H9 (cell line): ENCODE measurements around the gene SCLY. TPM values are rescaled to one million over a fixed set of nuclear protein-coding genes. Genes with fewer than 3 reads are reported as not detected.

Experiments used
- DNase-seq: peaks from one replicate; pipeline ENCODE4 v3.0.0-alpha.2; 2017
- H2AFZ ChIP-seq: one replicate; pipeline ENCODE4 v1.6.1; 2013; ENCODE audit warnings: mild to moderate bottlenecking, low read length, control low read depth, moderate library complexity
- H2AK5ac ChIP-seq: 2 replicates; pipeline ENCODE4 v1.6.1; 2013; ENCODE audit warnings: low read length, control low read depth, mixed read lengths; ENCODE audit not compliant: insufficient read length
- H2BK120ac ChIP-seq: one replicate; pipeline ENCODE4 v1.6.1; 2013; ENCODE audit warnings: low read depth, mild to moderate bottlenecking, low read length, control low read depth, inconsistent platforms; ENCODE audit not compliant: poor library complexity, severe bottlenecking
- H2BK12ac ChIP-seq: 2 replicates; pipeline ENCODE4 v1.6.1; 2013; ENCODE audit warnings: low read length, control low read depth, mixed read lengths, low read depth; ENCODE audit not compliant: insufficient read length
- H2BK15ac ChIP-seq: 2 replicates; pipeline ENCODE4 v1.6.1; 2013; ENCODE audit warnings: low read depth, low read length, control low read depth
- H2BK20ac ChIP-seq: one replicate; pipeline ENCODE4 v1.6.1; 2013; ENCODE audit warnings: low read depth, mild to moderate bottlenecking, low read length, control low read depth, inconsistent platforms; ENCODE audit not compliant: poor library complexity, severe bottlenecking
- H2BK5ac ChIP-seq: 2 replicates; pipeline ENCODE4 v1.6.1; 2013; ENCODE audit warnings: low read length, control low read depth, mixed read lengths; ENCODE audit not compliant: insufficient read length
- H3K14ac ChIP-seq: 2 replicates; pipeline ENCODE4 v1.6.1; 2013; ENCODE audit warnings: low read length, control low read depth; ENCODE audit not compliant: insufficient read depth
- H3K18ac ChIP-seq: 2 replicates; pipeline ENCODE4 v1.6.1; 2013; ENCODE audit warnings: low read depth, mild to moderate bottlenecking, mixed read lengths, low read length, control low read depth; ENCODE audit not compliant: insufficient read length
- H3K23ac ChIP-seq: 2 replicates; pipeline ENCODE4 v1.6.1; 2013; ENCODE audit warnings: low read length, control low read depth, mixed read lengths, low read depth; ENCODE audit not compliant: insufficient read length
- H3K23me2 ChIP-seq: 2 replicates; pipeline ENCODE4 v1.6.1; 2013; ENCODE audit warnings: low read depth, mild to moderate bottlenecking, mixed read lengths, low read length, control low read depth; ENCODE audit not compliant: insufficient read length, poor library complexity, severe bottlenecking
- H3K27ac ChIP-seq: 2 replicates; pipeline ENCODE4 v1.5.1; 2013; ENCODE audit warnings: low read length, control low read depth, mixed read lengths, low read depth; ENCODE audit not compliant: insufficient read length
- H3K27me3 ChIP-seq: 2 replicates; pipeline ENCODE4 v1.6.1; 2013; ENCODE audit warnings: low read length, control low read depth, inconsistent platforms; ENCODE audit not compliant: insufficient read depth
- H3K4ac ChIP-seq: 2 replicates; pipeline ENCODE4 v1.6.1; 2013; ENCODE audit warnings: low read depth, mild to moderate bottlenecking, control low read depth, inconsistent platforms, low read length, moderate library complexity
- H3K4me1 ChIP-seq: 2 replicates; pipeline ENCODE4 v1.6.1; 2013; ENCODE audit warnings: low read length, control low read depth, inconsistent platforms; ENCODE audit not compliant: insufficient read depth
- H3K4me2 ChIP-seq: 2 replicates; pipeline ENCODE4 v1.6.1; 2013; ENCODE audit warnings: low read length, control low read depth, mixed read lengths; ENCODE audit not compliant: insufficient read length, insufficient read depth
- H3K56ac ChIP-seq: 2 replicates; pipeline ENCODE4 v1.6.1; 2013; ENCODE audit warnings: low read depth, mild to moderate bottlenecking, mixed read lengths, low read length, control low read depth; ENCODE audit not compliant: insufficient read length
- H3K79me1 ChIP-seq: 2 replicates; pipeline ENCODE4 v1.6.1; 2013; ENCODE audit warnings: low read depth, mild to moderate bottlenecking, moderate library complexity, low read length, control low read depth, inconsistent platforms; ENCODE audit not compliant: insufficient read depth, poor library complexity, severe bottlenecking
- H3K79me2 ChIP-seq: 2 replicates; pipeline ENCODE4 v1.6.1; 2013; ENCODE audit warnings: low read length, control low read depth, inconsistent platforms; ENCODE audit not compliant: insufficient read depth
- H3K9ac ChIP-seq: 2 replicates; pipeline ENCODE4 v1.6.1; 2013; ENCODE audit warnings: low read length, control low read depth, mixed read lengths; ENCODE audit not compliant: insufficient read length; ENCODE audit errors: extremely low read depth
- H3K9me3 ChIP-seq: one replicate; pipeline ENCODE4 v1.6.1; 2013; ENCODE audit warnings: low read depth, low read length, inconsistent platforms; ENCODE audit not compliant: control insufficient read depth
- H3T11ph ChIP-seq: one replicate; pipeline ENCODE4 v1.6.1; 2013; ENCODE audit warnings: mild to moderate bottlenecking, low read length, control low read depth, inconsistent platforms
- H4K20me1 ChIP-seq: one replicate; pipeline ENCODE4 v1.6.1; 2013; ENCODE audit not compliant: control insufficient read depth, insufficient read length, insufficient read depth
- H4K5ac ChIP-seq: 2 replicates; pipeline ENCODE4 v1.6.1; 2013; ENCODE audit warnings: low read depth, mild to moderate bottlenecking, mixed read lengths, low read length, control low read depth; ENCODE audit not compliant: insufficient read length
- H4K8ac ChIP-seq: replicated peaks from 2 replicates; pipeline ENCODE4 v1.6.1; 2013; ENCODE audit warnings: low read length, control low read depth, mixed read lengths, low read depth; ENCODE audit not compliant: insufficient read length
- H4K91ac ChIP-seq: 2 replicates; pipeline ENCODE4 v1.6.1; 2013; ENCODE audit warnings: low read depth, mild to moderate bottlenecking, moderate library complexity, mixed read lengths, low read length, control low read depth; ENCODE audit not compliant: insufficient read length
- H3K27ac Mint-ChIP-seq, 3 experiments: 2 replicates in 2 of 3; 3 replicates in 1 of 3; pipeline ENCODE4 v1.8.0; 2020 to 2021; ENCODE audit warnings: mixed read lengths in 3 of 3, mild to moderate bottlenecking in 1 of 3, moderate library complexity in 1 of 3
- H3K27me3 Mint-ChIP-seq: 2 replicates; pipeline ENCODE4 v1.8.0; 2021; ENCODE audit warnings: low read depth, mild to moderate bottlenecking, moderate library complexity, mixed read lengths
- H3K36me3 Mint-ChIP-seq, 3 experiments: 2 replicates in 2 of 3; 3 replicates in 1 of 3; pipeline ENCODE4 v1.8.0; 2020 to 2021; ENCODE audit warnings: low read depth in 3 of 3, mixed read lengths in 3 of 3; ENCODE audit not compliant: insufficient read depth in 1 of 3
- H3K4me1 Mint-ChIP-seq, 2 experiments: 2 replicates each; pipeline ENCODE4 v1.8.0; 2020; ENCODE audit warnings: mixed read lengths in 2 of 2
- H3K4me3 Mint-ChIP-seq, 2 experiments: 2 replicates in 1 of 2; 3 replicates in 1 of 2; pipeline ENCODE4 v1.8.0; 2020 to 2021; ENCODE audit warnings: mild to moderate bottlenecking in 2 of 2, mixed read lengths in 2 of 2, moderate library complexity in 1 of 2
- H3K9me3 Mint-ChIP-seq, 2 experiments: 2 replicates in 1 of 2; 3 replicates in 1 of 2; pipeline ENCODE4 v1.8.0; 2020; ENCODE audit warnings: mild to moderate bottlenecking in 2 of 2, mixed read lengths in 2 of 2, moderate library complexity in 1 of 2
- WGBS: extraction: QIAGEN DNeasy Blood & Tissue Kit; methylation state at CpG from one replicate; pipeline ENCODE4 v1.1.7; 2013; ENCODE audit warnings: missing lambda C conversion rate, low lambda C conversion rate, mixed read lengths; ENCODE audit not compliant: insufficient read length; ENCODE audit errors: extremely low coverage; 5-methylcytosine and 5-hydroxymethylcytosine counted together
- total RNA-seq: library from RNA; stranded (reverse); gene quantifications from 2 replicates; pipeline ENCODE4 v1.2.1, GENCODE V29; 2021
- TF ChIP-seq, protein P1 (sequence below): fragments of 200-600 bp; sonication (generic); conservative IDR thresholded peaks from 3 replicates; pipeline ENCODE4 v1.8.0; 2021; ENCODE audit warnings: antibody characterized with exemption, mild to moderate bottlenecking

SCLY gene
- total RNA-seq, 1 experiment from 2014 or later: 55.3 TPM

DNA sequence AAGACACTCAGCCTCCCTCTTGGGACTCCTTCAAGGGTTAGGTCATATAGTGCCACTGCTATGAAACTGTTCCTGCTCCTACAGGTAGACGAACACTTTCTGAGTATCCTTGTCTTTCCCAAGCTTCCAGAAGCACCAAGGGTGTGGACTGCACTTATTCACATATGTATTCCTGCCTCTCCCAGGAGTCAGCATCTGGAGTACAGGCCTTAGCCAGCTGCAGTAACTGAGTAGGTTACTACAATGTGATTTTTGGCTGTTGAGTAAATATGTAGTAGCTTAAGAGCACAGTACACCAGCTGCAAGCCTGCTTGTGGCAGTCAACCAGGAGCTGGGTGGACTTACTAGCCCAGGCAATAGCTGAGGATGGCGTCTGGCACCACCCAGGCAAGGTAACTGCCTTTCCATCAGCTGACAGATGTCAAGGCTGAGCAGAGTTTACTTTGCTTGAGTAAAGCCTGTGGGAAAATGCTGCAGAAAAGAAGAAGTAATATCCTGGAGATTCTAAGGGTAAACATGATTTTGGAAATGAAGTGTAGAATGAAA is 14.0 kb upstream of the SCLY start:
- H3K56ac ChIP-seq: no peak overlapping the region
- H3K79me1 ChIP-seq: no peaks in the 10 kb centered on the region
- no peaks in the 10 kb centered on the region for H3K23me2 ChIP-seq
- no peak overlapping the region for H3K9ac ChIP-seq
- TF ChIP-seq, protein P1, sequence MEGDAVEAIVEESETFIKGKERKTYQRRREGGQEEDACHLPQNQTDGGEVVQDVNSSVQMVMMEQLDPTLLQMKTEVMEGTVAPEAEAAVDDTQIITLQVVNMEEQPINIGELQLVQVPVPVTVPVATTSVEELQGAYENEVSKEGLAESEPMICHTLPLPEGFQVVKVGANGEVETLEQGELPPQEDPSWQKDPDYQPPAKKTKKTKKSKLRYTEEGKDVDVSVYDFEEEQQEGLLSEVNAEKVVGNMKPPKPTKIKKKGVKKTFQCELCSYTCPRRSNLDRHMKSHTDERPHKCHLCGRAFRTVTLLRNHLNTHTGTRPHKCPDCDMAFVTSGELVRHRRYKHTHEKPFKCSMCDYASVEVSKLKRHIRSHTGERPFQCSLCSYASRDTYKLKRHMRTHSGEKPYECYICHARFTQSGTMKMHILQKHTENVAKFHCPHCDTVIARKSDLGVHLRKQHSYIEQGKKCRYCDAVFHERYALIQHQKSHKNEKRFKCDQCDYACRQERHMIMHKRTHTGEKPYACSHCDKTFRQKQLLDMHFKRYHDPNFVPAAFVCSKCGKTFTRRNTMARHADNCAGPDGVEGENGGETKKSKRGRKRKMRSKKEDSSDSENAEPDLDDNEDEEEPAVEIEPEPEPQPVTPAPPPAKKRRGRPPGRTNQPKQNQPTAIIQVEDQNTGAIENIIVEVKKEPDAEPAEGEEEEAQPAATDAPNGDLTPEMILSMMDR: no peak
- no peak overlapping the region for H2BK20ac ChIP-seq
- H4K91ac ChIP-seq: no peak overlapping the region
- H2BK5ac ChIP-seq: no peak overlapping the region
- H3K23ac ChIP-seq: no peak overlapping the region
- H3K4ac ChIP-seq: no peak overlapping the region
- no peaks in the 10 kb centered on the region for H3K27me3 ChIP-seq
- Mint-ChIP-seq H3K27me3 (peaks cover 15% of the 10 kb centered on the region), H3K27ac (no peak overlapping the region), H3K36me3 (peaks cover 7 to 44% (median 20%) of the 10 kb centered on the region in 3 experiments; a peak in 6 of 7 replicates), H3K4me3 (no peak overlapping the region), H3K4me1 (0 out of 4 replicates have a peak, but pooled peaks cover 0 to 2% of the 10 kb centered on the region in 2 experiments), H3K9me3 (peaks cover 11 to 20% of the 10 kb centered on the region in 2 experiments)
- H2BK12ac ChIP-seq: no peak overlapping the region
- H3K18ac ChIP-seq: no peak overlapping the region
- H3K4me1 ChIP-seq: no peaks in the 10 kb centered on the region
- no CpG with 5 or more reads among the region's 2 CpGs for WGBS
- no peak for DNase-seq
- H2BK15ac ChIP-seq: no peak overlapping the region
- no peak overlapping the region for H2AK5ac ChIP-seq
- H2BK120ac ChIP-seq: no peak overlapping the region
- no peaks in the 10 kb centered on the region for H4K20me1 ChIP-seq
- no peak overlapping the region for H4K8ac ChIP-seq
- no peak overlapping the region for H3T11ph ChIP-seq
- H3K14ac ChIP-seq: no peak overlapping the region
- no peak overlapping the region for H4K5ac ChIP-seq
- H3K79me2 ChIP-seq: no peaks in the 10 kb centered on the region
- H3K4me2 ChIP-seq: no peak overlapping the region
- H3K27ac ChIP-seq: no peak overlapping the region
- H2AFZ ChIP-seq: no peak overlapping the region
- no peaks in the 10 kb centered on the region for H3K9me3 ChIP-seq
